Kasumi-1 (cell line): ENCODE measurements around the gene KANK2.

Experiments used
- DNase-seq, 2 experiments: peaks; one replicate each; lab custom pipeline; 2025; lab: John Stamatoyannopoulos, UW

Gene KANK2

DNA sequence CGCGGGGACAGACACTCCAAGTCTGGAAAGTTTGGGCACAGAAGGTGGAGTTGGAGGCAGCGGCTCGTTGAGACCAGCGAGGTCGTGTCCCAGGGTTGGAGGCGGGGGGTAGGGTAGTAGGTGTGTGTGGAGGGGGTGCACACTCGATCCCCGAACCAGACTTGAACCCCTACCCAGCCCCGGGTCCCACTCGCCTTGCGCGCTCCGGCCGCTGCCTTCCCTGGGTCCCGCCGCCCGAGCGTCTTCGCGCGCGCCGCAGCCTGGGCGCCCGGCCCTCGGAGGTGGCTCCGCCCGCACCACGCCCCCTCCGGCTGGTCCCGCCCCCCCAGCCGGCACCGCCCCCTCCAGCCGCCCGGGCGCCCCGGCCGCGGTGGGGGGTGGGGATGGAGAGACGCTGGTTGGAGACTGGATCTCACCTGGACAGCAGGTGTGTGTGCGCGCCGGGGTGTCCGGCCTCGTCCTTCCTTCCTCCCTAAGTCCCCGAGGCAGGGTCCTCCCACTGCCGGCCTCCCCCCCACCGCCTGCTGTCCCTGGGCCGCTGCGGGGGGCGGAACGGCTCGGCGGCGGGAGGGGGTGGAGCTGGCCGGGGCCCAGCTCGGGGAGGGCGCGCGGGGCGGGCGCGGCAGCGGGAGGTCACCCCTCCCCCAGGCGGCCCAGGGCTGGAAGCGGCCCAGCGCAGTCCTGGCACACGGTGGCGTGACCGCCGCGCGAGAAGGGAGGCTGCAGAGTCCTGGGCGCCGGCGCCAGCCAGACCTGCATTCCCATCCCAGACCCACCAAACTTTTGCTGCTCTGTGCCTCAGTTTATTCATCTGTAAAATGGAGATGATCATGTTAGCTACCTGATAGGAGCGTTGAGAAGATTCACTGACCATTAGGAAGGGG is at the start of gene KANK2:
Gene KANK2, minus strand, starts transcription at position 255 of the 884 bp plus-strand sequence. CDS start 3,034 bp downstream, outside the sequence.
- peak; percentile 50 to 64 for DNase-seq

GRCh38 chr19:11246941-11247340 is 49.6 kb upstream of the KANK2 start:
- DNase-seq = no peak

- no peak for DNase-seq
These were observed 47.7 kb upstream of the KANK2 start for GRCh38 chr19:11244846-11245589.

- no peak for DNase-seq
These were observed 46.4 kb upstream of the KANK2 start for GRCh38 chr19:11243798-11244169.

DNA sequence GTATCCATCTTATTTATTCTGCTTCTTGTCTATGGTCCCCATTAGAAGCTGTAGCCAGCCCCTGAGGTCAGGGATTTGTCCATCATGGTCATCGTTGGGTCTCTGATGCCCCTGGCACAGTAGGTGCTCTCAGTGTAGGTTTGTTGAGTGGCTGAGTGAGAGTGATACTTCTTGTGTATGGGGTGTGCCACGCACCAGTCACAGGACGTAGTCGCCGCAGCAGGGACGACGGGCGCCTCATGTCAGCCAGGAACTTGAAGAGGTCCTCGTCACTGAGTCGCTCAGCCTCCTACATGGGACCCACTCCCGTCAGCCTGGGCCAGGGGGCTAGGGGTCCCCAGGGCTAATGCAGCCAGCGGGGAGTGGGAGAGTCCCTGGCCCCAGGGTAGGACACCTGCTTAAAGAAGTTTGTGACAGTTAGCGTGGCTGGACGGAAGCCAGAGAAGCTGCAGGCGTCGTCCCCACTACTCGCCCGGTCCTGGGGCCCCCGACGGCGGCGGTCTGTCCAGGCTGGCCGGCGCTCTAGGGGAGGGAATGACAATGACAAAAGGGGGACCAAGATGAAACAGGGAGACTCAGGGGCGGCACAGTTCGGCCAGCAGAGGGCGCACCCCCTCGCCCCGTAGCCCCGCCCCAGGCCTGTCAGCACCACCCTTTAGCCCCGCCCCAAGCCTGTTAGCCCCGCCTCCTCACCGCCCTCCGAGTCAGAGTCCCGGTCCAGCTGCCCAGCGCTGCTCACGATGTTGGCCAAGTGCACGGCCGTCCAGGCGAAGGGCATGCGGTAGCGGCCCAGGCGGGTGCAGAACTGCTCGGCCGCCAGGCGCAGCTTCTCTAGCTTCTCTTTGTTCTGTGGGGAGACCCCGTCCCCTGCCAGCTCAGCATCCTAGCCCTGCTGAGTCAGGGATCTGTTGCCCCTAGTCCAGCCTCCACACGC is 45.8 kb upstream of the KANK2 start:
- peak; percentile 53 to 61 for DNase-seq

- no peak for DNase-seq
These were observed 44.7 kb upstream of the KANK2 start for GRCh38 chr19:11242025-11242424.

DNA sequence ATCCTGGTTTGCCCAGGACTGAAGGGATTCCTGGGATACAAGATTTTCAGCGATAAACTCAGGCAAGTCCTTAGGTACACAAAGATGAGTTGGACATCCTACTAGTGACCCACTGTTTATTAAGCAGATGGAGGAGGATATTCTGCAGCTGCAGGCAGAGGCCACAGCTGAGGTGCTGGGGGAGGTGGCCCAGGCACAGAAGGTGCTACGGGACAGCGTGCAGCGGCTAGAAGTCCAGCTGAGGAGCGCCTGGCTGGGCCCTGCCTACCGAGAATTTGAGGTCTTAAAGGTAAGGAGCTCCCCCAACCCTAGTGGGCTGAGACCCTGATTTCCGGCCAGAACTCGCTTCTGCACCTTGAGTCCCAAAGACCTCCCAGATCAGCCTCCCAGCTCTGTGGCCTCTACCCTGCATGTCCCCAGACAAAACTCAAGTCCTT is 42.7 kb upstream of the KANK2 start:
- DNase-seq = no peak

DNA sequence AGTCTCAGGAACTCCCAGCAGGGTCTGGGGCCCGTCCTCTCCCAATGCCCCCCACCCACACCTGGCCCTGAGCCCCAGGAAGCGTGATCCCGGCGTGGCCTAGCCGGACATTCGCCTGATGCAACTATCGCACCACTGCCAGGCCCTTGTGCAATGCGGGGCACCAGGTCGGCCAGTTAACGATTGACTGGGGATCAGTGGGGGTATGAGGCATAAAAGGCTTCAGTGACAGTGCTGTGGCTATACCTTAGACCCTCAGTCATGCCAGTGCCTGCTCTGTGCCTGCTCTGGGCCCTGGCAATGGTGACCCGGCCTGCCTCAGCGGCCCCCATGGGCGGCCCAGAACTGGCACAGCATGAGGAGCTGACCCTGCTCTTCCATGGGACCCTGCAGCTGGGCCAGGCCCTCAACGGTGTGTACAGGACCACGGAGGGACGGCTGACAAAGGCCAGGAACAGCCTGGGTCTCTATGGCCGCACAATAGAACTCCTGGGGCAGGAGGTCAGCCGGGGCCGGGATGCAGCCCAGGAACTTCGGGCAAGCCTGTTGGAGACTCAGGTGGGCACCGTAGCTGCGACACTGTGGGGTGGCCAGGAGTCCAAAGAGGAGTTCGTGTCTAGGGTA is 42.1 kb upstream of the KANK2 start, which contains the start of gene ANGPTL8:
Gene ANGPTL8, plus strand, starts transcription at position 243 of the 624 bp plus-strand sequence. Its CDS starts 19 bp downstream, at position 262.
- DNase-seq = no peak

DNA sequence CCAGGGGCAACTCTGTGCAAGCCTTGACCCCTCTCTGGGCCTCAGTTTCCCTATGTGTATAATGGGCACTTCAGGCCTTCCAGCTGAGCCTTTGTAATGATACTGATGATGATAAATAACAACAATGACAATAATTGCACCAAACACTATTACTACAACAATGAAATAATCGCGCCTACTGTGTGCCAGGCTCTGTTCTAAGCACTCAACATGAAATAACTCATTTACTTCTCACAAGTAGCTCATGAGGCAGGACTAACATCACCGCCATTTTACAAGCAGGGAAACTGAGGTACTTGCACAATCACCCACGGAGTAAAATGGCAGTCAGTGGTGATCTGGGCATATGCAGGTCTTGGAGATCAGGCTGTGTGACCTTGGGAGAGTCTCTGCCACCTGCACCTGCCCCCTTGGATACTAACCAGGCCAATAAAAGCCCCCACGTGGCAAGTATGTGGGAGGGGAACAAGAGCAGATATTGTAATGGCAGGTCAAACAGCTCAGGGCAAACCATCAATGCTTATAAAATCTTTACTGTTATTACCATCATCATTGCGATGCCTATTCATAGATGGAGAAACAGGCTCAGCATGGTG is 41.5 kb upstream of the KANK2 start:
- no peak for DNase-seq

- no peak for DNase-seq
These were observed 40.7 kb upstream of the KANK2 start for GRCh38 chr19:11238041-11238440.

GRCh38 chr19:11237321-11237720 is 40.0 kb upstream of the KANK2 start:
- no peak for DNase-seq

GRCh38 chr19:11236324-11237301 is 39.3 kb upstream of the KANK2 start:
- DNase-seq = no peak

GRCh38 chr19:11234486-11235075 is 37.2 kb upstream of the KANK2 start:
- DNase-seq = no peak

DNA sequence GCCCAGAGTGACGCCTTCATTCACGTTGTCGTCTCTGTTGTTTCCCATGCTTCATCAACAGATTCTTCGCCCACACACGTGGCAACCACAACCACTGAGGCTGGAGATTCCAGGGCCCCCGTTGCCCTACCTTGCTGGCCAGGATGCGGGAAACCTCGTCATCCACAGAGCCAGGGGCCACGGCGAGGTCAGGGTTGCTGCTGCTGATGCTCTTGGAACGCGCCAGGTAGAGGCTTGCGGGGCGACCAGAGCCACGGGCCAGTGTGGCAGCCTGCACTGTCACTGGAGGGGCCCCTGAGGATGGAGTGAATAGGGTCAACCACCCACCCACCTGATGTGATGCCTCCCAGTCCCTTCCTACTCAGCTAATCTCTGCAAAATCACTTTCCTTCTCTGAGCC is 35.7 kb upstream of the KANK2 start:
- no peak for DNase-seq

- DNase-seq = no peak
These were observed 35.2 kb upstream of the KANK2 start for GRCh38 chr19:11232555-11232954.

DNA sequence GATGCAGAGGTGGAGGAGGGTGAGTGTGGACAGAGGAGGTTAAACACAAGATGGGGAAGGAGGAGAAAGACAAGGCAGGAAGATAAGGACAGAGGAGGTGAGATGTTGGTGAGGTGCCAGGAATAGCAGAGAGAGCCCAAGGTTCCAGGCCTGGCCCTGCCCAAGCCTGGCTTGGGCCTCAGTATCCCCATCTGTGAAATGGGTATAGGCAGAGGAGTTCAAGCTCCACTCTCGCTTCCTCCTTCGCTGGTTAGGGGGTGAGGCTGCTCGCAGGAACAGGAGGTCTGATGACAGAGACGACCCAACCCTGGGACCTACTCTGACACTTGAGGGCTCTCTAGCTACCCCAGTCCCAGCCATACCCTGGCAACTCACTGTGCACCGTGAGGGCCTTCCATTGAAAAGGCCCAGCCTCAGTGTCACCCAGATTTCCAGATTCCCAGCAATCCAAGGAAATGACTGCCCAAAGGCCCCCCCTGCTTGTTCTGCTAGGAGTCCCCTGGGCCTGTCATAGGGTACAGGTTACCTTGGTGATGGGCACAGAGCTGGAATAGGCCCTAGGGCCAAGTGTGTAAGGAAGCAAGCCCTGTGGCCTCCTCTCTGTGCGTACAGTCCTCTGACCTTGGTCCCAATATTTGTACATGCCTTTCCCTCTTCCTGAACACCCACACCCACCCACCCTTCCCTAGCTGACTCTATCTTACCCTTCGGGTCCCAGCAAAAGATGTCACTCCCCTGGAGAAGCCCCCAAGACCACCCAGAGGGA is 33.5 kb upstream of the KANK2 start:
- DNase-seq = no peak

DNA sequence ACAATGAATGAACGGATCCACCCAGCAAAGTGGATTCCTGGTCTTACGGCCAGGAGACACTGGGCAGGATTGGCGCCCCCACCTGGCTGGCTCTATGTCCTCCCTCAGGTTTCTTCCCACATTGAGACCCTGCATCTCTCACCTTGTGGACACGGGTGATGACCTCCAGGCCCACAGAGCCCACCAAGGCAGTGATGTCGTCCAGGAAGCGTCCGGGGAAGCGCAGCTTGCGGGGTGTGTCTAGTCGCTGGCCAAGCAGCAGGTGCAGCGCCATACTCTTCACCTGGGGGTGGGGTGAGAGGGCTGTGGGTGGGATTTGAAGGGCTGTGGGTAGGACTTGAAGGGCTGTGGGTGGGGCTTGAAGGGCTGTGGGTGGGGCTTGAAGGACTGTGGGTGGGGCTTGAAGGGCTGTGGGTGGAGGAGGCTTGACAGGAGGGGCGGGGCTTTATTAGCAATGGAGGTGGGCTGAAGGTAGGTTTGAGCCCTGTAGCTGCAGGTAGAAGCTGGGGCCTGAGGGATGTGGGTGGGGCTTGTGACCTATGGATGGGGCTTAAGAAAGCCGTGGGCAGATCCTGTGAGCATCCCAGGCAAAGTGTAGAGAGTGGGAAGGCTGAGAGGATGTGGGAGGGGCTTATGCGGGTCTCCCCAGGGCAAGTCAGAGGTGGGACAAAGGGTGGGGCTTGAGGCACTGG is 30.0 kb upstream of the KANK2 start:
- DNase-seq = no peak

GRCh38 chr19:11226716-11227166 is 29.4 kb upstream of the KANK2 start:
- DNase-seq = no peak
